Brain microvascular endothelial cell (primary cell): ENCODE data around the gene MLLT11.

Source experiments
- DNase-seq: peaks from one replicate; pipeline ENCODE4 v3.0.0-alpha.2; 2020
- H3K27ac ChIP-seq: fragments of 250-450 bp; sonication (Bioruptor Pico); 2 replicates; pipeline ENCODE4 v1.5.1; 2020; ENCODE audit warnings: mild to moderate bottlenecking, moderate library complexity
- H3K27me3 ChIP-seq: fragments of 250-450 bp; sonication (Bioruptor Pico); replicated peaks from 2 replicates; pipeline ENCODE4 v1.5.1; 2020; ENCODE audit warnings: mild to moderate bottlenecking
- H3K36me3 ChIP-seq: fragments of 250-450 bp; sonication (Bioruptor Pico); replicated peaks from 2 replicates; pipeline ENCODE4 v1.5.1; 2020; ENCODE audit warnings: mild to moderate bottlenecking
- H3K4me3 ChIP-seq: 2 replicates; pipeline ENCODE4 v1.5.1; 2011; ENCODE audit warnings: low read depth, mild to moderate bottlenecking, control low read depth, low read length, moderate library complexity
- in situ Hi-C: cut with HindIII; loops from 2 replicates; pipeline ENCODE4 v1.10.0; 2017; ENCODE audit warnings: low sequenced_read_pairs, low pct_ligation_motif_present
- TF ChIP-seq, protein P1 (sequence below): IDR thresholded peaks from 2 replicates; pipeline ENCODE4 v1.5.1; 2011; ENCODE audit warnings: low read depth, mild to moderate bottlenecking, moderate library complexity, low read length, control low read depth, inconsistent platforms; ENCODE audit errors: missing control alignments

The MLLT11 gene

DNA sequence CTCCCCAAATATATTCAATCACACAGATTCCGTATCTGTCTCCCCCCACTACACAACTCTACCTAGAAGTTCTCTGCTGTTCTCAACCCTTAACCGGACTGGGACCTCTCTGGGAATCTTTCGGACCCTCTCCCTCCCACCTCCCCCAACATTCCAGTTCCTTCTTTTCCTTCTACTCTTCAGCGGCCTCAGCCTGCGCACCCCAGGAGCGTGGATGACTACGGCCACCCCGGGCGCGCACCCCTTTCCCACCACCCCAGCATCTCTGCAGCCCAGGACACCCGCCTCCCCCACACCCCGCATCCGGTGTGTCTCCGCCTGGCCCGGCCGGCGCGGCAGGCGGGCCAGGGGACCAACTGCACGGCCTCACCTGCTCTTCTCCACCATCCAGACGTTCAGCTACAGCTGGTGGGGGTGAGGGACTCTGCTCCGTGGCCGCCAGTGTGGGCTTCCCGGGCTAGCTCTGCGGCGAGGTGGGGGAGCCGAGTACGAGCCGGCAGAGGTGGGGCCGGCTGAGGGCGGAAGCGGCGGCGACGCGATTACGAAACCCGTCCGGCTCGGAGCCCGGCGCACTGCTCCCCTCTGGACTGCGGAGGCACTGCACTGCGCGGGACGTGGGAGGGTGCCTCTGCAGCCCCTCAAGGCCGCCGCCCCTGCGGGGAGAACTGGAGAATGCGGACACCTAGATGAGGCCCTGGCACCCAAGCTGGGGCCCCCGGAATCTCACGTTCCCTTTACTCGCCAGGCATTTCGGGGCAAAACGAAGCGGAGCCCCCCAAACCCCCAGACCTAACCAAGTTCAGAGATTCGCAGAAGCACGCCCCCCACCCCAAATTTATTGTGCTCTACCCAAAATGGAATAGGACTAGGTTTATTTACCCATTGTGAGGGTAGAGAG, 839 bp upstream of the MLLT11 start, which contains the start of gene CDC42SE1:
Gene CDC42SE1, minus strand, starts transcription at position 514 of the 898 bp plus-strand sequence. CDS start 3,892 bp downstream, outside the sequence.
- TF ChIP-seq, protein P1, sequence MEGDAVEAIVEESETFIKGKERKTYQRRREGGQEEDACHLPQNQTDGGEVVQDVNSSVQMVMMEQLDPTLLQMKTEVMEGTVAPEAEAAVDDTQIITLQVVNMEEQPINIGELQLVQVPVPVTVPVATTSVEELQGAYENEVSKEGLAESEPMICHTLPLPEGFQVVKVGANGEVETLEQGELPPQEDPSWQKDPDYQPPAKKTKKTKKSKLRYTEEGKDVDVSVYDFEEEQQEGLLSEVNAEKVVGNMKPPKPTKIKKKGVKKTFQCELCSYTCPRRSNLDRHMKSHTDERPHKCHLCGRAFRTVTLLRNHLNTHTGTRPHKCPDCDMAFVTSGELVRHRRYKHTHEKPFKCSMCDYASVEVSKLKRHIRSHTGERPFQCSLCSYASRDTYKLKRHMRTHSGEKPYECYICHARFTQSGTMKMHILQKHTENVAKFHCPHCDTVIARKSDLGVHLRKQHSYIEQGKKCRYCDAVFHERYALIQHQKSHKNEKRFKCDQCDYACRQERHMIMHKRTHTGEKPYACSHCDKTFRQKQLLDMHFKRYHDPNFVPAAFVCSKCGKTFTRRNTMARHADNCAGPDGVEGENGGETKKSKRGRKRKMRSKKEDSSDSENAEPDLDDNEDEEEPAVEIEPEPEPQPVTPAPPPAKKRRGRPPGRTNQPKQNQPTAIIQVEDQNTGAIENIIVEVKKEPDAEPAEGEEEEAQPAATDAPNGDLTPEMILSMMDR = peak; percentile 79
- in situ Hi-C loops = no loop called here
- H3K4me3 ChIP-seq = peak within 1 kb of the TSS; percentile 89
- H3K36me3 ChIP-seq = peaks cover 34% of the 10 kb centered on the region
- H3K27me3 ChIP-seq = no peaks in the 10 kb centered on the region
- DNase-seq = peak; percentile 66
- H3K27ac ChIP-seq = peak within 1 kb of the TSS; percentile 90

DNA sequence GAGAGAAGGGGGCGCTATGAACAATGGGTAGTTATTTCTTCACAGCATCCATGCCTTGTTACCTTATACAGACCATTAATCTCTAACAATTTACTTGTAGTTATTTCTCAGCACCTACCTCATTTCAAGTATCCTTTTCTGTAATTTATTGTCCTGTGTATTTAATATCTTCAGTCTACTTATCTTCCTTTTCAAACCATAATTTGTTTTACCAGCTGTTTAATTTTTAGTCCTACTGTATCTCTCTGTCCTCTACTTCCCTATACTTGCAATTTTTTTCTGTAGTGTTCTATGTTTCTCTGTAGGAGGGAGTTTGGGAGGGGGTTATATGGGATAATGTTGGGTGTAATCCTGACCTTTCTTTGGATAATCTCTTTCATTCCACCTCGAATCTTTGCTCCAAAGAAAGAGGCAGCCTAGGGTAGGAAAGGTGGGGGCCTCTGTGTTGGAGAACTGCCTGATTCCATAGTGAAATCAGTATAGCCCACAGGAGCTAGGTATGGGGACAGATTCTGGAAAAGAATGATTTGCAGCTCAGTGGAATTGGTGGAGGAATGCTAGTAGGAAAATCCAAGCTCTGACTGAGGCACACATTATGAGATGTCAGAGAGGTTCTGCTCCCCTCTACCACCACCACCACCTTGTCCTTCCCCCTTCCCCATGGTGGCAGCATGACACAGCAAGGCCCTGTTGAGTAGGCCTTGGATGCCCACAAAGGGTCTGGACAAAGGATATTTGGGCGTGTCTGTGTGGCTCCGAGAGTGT, 642 bp downstream of the MLLT11 start:
- no peak for DNase-seq
- Histone ChIP-seq H3K4me3 (peak overlapping the region; percentile 89), H3K27ac (peak overlapping the region; percentile 90), H3K36me3 (peaks cover 19% of the 10 kb centered on the region), H3K27me3 (no peaks in the 10 kb centered on the region)
- TF ChIP-seq, protein P1 = no peak
- in situ Hi-C loops = no loop called here

GRCh38 chr1:151061704-151062103, 1.5 kb downstream of the MLLT11 start:
- TF ChIP-seq, protein P1 = no peak
- Histone ChIP-seq H3K27ac (peak overlapping the region; percentile 90), H3K27me3 (no peaks in the 10 kb centered on the region), H3K36me3 (peaks cover 16% of the 10 kb centered on the region), H3K4me3 (peak overlapping the region; percentile 89)
- in situ Hi-C loops = no loop called here
- no peak for DNase-seq

DNA sequence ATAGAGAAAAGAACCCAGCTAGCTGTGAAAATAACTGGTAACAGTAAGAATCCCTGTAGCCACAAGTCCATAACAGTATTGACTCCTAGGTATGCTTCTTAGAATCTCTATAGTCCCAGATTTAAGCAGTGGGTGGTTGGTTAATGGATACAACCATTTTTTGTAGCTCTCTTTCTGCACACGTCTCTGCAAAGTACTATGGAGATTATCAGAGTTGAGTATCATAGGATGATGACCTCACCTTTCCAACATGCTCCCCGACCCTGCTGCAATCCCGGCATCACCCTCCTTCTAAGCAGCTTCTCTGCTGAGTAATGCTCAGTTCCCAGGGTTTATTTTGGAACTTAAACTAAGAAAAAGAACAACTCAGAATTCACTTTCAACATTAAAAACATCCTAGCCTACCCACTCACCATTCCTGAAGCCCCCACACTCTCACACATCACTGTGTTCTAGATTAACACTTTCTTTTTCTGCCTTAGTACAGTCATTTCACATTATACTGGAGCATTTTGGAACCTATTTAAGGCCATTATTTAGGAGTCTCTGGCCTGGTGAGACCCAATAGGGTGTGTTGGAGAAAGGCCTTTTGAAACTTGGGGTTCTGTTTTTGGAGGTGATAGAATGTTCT, 2.7 kb downstream of the MLLT11 start:
- TF ChIP-seq, protein P1 = no peak
- Histone ChIP-seq H3K4me3 (peak overlapping the region; percentile 30), H3K36me3 (peaks cover 16% of the 10 kb centered on the region), H3K27me3 (no peaks in the 10 kb centered on the region), H3K27ac (peak overlapping the region; percentile 90)
- DNase-seq = peak; percentile 85
- in situ Hi-C loops = no loop called here

DNA sequence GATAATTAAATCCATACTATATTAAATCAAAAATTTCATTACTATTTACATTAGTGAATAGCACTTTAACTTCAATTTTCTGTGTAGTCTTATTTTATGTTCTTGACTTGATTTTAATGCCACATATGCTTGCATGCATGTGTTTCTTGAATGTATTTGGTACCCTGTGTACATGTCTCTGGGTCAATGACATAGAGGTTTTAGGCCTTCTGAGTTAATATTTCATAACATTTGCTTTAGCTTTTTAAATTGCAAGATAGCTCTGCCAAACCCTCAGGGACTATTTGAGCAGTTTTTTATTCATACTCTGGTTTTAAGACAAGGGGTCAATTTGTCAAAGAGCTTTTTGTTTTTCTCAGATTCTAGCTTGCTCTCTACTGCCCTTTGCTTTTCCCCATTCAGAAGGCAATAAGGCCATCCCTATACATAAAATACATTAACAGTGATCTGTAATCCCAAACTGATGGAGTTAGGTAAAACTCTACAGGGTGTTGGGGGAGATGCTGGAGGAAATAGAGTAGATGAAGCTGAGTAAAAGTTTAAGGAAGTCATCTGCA, 5.0 kb downstream of the MLLT11 start:
- TF ChIP-seq, protein P1 = no peak
- H3K36me3 ChIP-seq = peaks cover 25% of the 10 kb centered on the region
- no peak for DNase-seq
- H3K4me3 ChIP-seq = no peak overlapping the region
- no peaks in the 10 kb centered on the region for H3K27me3 ChIP-seq
- in situ Hi-C loops = no loop called here
- no peak overlapping the region for H3K27ac ChIP-seq
